ENCODE measurements around the gene YAF2. TPM values are rescaled to one million over a fixed set of nuclear protein-coding genes. Genes with fewer than 3 reads are reported as not detected.

The YAF2 gene
- total and polyA plus RNA-seq, 2 experiments from 2014 or later, result 15.3 to 35.5 TPM

DNA sequence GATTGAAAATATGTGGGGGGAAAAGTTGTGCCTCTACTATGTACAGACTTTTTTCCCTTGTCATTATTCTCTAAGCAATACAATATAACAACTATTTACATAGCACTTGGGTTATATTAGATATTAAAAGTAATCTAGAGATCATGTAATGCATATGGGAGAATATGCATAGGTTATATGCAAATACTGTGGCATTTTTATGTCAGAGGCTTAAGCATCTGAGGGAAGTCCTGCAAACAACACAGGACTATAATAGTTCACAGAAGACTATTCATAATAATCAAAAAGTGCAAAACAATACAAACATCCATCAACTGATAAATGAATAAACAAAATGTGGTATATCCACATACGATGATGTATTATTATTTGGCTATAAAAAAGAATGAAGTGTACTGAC is 33.7 kb downstream of the YAF2 start:
- Histone ChIP-seq H4K20me1 (ENCODE audit: insufficient read depth, poor library complexity, severe bottlenecking) (no peaks in the 10 kb centered on the region), H3K79me2 (peaks cover 5% of the 10 kb centered on the region), H3K4me3 (no peak overlapping the region), H3K9me3 (ENCODE audit: low read depth) (no peaks in the 10 kb centered on the region), H3K4me1 (ENCODE audit: insufficient read depth) (no peaks in the 10 kb centered on the region), H3K9me2 (replicated peaks; ENCODE audit: insufficient read depth) (no peaks in the 10 kb centered on the region), H3K27me3 (no peaks in the 10 kb centered on the region), H2AFZ (no peak overlapping the region), H3K4me2 (no peak overlapping the region), H3K27ac (no peak overlapping the region), H3K36me3 (replicated peaks; ENCODE audit: insufficient read depth, low read depth) (no peaks in the 10 kb centered on the region)
- TF ChIP-seq EZH2 (IDR thresholded peaks at IDR 0.05; ENCODE audit: borderline replicate concordance), result no peak
- TF ChIP-seq EZH2phosphoT487 (IDR thresholded peaks at IDR 0.05; ENCODE audit: low read depth, severe bottlenecking, unreplicated experiment), result no peak
- TF ChIP-seq CTCF (IDR thresholded peaks at IDR 0.05; ENCODE audit: poor library complexity), result no peak
- DNase-seq (ENCODE audit: low spot score), result no peak
- 89% methylated on average over 1 of the region's 1 CpG for WGBS (ENCODE audit: low lambda C conversion rate, missing lambda C conversion rate)

- Histone ChIP-seq H2AFZ (no peak overlapping the region), H3K27ac (no peak overlapping the region), H3K9me3 (ENCODE audit: low read depth) (no peaks in the 10 kb centered on the region), H3K4me3 (no peak overlapping the region), H3K36me3 (replicated peaks; ENCODE audit: insufficient read depth, low read depth) (no peaks in the 10 kb centered on the region), H3K27me3 (no peaks in the 10 kb centered on the region), H3K9me2 (replicated peaks; ENCODE audit: insufficient read depth) (no peaks in the 10 kb centered on the region), H3K79me2 (peaks cover 5% of the 10 kb centered on the region), H3K4me1 (ENCODE audit: insufficient read depth) (no peaks in the 10 kb centered on the region), H3K4me2 (no peak overlapping the region), H4K20me1 (ENCODE audit: insufficient read depth, poor library complexity, severe bottlenecking) (no peaks in the 10 kb centered on the region)
- DNase-seq (ENCODE audit: low spot score), result no peak
- TF ChIP-seq CTCF (IDR thresholded peaks at IDR 0.05; ENCODE audit: poor library complexity) (no peak), EZH2phosphoT487 (IDR thresholded peaks at IDR 0.05; ENCODE audit: low read depth, severe bottlenecking, unreplicated experiment) (no peak), EZH2 (IDR thresholded peaks at IDR 0.05; ENCODE audit: borderline replicate concordance) (no peak)
- WGBS (ENCODE audit: low lambda C conversion rate, missing lambda C conversion rate), result 94% methylated on average over 2 of the region's 2 CpGs
These were observed 37.0 kb downstream of the YAF2 start for GRCh38 chr12:42201063-42201462.

DNA sequence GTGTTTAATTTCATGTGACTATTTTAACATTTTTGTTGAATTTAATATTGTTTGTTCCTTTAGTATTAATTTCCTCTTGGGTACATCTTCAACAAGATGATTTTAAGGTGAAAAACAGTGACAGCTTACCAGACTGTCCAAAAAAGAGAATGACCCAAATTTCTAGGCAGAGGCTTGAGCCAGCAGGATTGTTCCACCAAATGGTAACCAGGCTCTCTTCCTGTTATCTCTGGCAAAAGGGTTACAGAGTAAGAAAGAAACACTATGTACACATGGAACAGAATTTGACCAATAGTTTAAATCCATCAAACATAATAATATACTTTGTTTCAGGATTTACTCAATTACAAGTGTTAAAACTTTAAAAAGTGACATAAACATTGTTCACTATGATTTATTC is 39.0 kb downstream of the YAF2 start:
- no peak overlapping the region for H3K27ac ChIP-seq
- H3K36me3 ChIP-seq (replicated peaks; ENCODE audit: insufficient read depth, low read depth), result no peaks in the 10 kb centered on the region
- TF ChIP-seq EZH2 (IDR thresholded peaks at IDR 0.05; ENCODE audit: borderline replicate concordance) (no peak), CTCF (IDR thresholded peaks at IDR 0.05; ENCODE audit: poor library complexity) (no peak), EZH2phosphoT487 (IDR thresholded peaks at IDR 0.05; ENCODE audit: low read depth, severe bottlenecking, unreplicated experiment) (no peak)
- no peaks in the 10 kb centered on the region for H4K20me1 ChIP-seq (ENCODE audit: insufficient read depth, poor library complexity, severe bottlenecking)
- no peaks in the 10 kb centered on the region for H3K9me3 ChIP-seq (ENCODE audit: low read depth)
- no peaks in the 10 kb centered on the region for H3K4me1 ChIP-seq (ENCODE audit: insufficient read depth)
- H3K9me2 ChIP-seq (replicated peaks; ENCODE audit: insufficient read depth), result no peaks in the 10 kb centered on the region
- no peak for DNase-seq (ENCODE audit: low spot score)
- H3K79me2 ChIP-seq, result peaks cover 5% of the 10 kb centered on the region
- no peak overlapping the region for H3K4me2 ChIP-seq
- no peaks in the 10 kb centered on the region for H3K27me3 ChIP-seq
- no peak overlapping the region for H3K4me3 ChIP-seq
- H2AFZ ChIP-seq, result no peak overlapping the region
